GM19239 (cell line): ENCODE data around the gene MT1M.
"Not testable (repeated sequence)": the region's sequence is repeated elsewhere in the genome, so short reads cannot be mapped to it uniquely, and the experiment has no call there.

Experiments used
- DNase-seq: peaks from one replicate; pipeline ENCODE4 v3.0.0; 2011; ENCODE audit warnings: low spot score; ENCODE audit not compliant: insufficient read length
- FAIRE-seq: peaks from 2 replicates; lab custom pipeline; 2011; peaks lifted over from hg19 to GRCh38; lab: Jason Lieb, UNC

The MT1M gene

GRCh38 chr16:56669840-56670619 is 37.6 kb downstream of the MT1M start:
- DNase-seq (no peak), FAIRE-seq (no peak)

GRCh38 chr16:56670620-56670934 is 38.1 kb downstream of the MT1M start:
- FAIRE-seq (no peak), DNase-seq (no peak)

DNA sequence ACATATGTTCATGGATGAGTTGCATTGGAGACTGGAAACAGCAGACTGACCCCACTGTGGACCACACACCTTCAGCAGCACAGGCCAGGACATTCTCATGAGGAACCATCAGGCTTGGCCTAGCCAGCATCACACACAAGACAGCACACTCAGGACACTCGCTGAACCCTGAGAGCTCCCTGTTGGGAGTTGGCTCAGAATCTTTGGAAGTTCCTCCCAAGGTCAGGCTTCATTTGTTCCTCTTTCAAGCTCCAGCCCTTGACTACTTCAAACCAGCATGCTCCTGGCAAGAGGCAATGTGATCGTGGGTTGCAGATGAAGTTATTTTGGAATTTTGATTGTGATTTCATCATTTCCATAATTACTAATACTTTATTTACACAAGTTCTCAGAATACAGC is 39.2 kb downstream of the MT1M start:
- not testable (repeated sequence) for FAIRE-seq

GRCh38 chr16:56672171-56672570 is 39.7 kb downstream of the MT1M start:
- DNase-seq, FAIRE-seq: not testable (repeated sequence)

More for the DNA sequence above, 39.2 kb downstream of the MT1M start:
- DNase-seq = not testable (repeated sequence)

DNA sequence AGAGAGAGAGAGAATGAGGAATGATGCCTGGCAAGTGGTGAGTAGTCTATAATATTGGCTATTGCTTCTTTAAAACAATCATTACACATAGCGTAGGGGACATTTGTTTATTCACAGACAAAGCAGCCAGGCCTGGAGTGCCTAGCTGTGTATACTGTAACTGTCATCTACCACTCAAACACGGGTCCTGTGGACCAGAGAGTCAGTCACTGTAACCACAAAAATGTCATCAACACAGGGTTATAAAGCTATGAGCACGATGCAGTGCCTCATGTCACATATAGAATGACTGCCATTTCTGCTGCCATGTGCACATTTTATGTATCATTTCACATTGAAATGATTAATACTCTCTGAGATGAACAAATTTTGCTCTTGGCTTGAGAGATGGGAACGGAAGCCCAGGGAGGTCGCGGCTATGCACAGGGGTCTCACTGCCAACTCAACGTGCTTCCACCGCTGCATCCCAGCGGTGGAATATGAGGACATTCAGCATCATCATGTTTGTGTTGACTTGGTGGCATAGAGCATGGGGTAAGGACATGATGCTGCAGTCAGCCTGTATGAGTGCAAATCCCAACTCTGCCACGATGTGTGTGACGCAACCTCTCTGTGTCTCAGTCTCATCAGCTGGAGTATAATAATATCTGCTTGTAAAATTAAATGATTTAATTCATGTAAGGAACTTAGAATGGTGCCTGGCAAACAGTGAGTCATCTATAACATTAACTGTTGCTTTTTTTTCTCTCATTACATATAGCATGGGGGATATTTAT is 40.5 kb downstream of the MT1M start:
- no peak for DNase-seq
- no peak for FAIRE-seq

- FAIRE-seq = no peak
- DNase-seq = no peak
These were observed 41.5 kb downstream of the MT1M start for GRCh38 chr16:56673921-56674320.

GRCh38 chr16:56674570-56674969 is 42.1 kb downstream of the MT1M start:
- not testable (repeated sequence) for DNase-seq, FAIRE-seq

- no peak for FAIRE-seq
- no peak for DNase-seq
These were observed 43.3 kb downstream of the MT1M start for GRCh38 chr16:56675685-56676210.

DNA sequence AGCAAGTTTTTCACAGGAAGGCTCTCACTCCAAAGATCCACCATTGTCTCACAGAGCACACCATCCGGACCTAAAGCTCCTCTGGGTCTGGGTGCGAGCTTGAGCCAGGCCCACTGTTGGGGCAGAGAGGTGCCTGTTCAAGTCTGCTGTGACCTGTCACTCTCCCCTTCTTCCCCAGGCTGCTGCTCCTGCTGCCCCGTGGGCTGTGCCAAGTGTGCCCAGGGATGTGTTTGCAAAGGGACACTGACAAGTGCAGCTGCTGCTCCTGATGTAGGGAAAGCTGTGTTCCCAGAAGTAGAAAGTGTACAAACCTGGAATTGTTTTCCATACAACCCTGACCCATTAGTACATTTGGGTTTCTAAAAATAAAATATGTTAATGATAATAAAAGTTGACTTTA is 45.0 kb downstream of the MT1M start:
- no peak for FAIRE-seq
- no peak for DNase-seq

GRCh38 chr16:56679078-56679730 is 46.7 kb downstream of the MT1M start:
- FAIRE-seq (no peak), DNase-seq (no peak)

DNA sequence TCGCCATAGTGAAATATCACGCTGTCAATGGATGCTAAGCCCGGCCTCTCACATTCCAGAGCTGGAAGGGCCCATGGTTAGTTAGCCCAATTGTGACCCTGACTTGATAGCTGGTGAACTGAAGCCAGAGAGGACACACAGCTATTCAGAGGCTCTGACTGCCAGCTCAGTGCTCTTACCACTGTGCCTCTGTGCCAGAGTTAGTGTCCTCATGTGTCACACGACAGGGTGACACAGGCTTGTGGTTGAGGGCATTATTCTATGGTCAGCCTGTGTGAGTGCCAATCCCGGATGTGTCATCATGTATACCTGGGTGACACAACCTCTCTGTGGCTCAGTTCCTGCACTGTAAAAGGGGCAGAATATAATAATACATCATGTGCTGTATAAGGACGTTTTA is 47.4 kb downstream of the MT1M start:
- no peak for FAIRE-seq
- no peak for DNase-seq

DNA sequence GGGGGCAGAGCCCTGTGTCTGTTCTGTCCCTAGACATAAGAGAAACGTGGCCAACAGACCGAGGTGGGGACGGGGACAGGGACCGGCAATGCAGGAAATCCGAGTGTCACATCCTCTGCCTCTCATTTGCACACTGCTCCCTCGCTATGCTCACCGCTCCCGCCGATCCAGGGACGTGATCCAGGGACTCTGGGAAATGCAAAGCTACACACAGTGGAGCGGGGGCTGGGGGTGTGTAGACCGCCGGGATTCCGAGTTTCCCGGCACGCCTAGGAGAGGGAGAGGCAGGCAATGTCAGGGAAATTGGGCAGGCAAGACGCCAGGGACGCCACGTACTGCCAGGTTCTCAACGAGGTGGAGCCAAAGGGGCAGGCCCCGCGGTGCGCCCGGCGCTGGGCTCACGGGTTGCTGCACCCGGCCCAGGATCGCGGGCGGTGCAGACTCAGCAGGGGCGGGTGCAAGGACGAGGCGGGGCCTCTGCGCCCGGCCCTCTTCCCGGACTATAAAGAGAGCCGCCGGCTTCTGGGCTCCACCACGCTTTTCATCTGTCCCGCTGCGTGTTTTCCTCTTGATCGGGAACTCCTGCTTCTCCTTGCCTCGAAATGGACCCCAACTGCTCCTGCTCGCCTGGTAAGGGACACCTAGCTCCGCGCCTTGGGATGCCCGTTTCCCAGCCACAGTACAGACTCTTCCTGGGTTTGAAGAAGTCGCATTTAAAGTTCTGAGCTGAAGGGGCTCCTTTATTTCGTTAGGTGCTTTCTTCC is 49.7 kb downstream of the MT1M start, which contains the start of gene MT1X:
Gene MT1X (plus strand): TSS at position 532 of the 764 bp plus-strand sequence. CDS start 71 bp downstream, at position 603.
- FAIRE-seq = peak; percentile 89
- DNase-seq = peak; percentile 85

- FAIRE-seq = no peak
- no peak for DNase-seq
These were observed 50.4 kb downstream of the MT1M start for GRCh38 chr16:56682703-56683397.
